Measurements from ENCODE around the gene CRABP2.

GRCh38 chr1:156748670-156749418, 43.5 kb upstream of the CRABP2 start:
- no peak for TF ChIP-seq EZH2 (IDR thresholded peaks at IDR 0.05; ENCODE audit: insufficient read depth, poor library complexity, severe bottlenecking)
- no peak for TF ChIP-seq EZH2phosphoT487 (IDR thresholded peaks at IDR 0.05; ENCODE audit: insufficient read depth, low read depth)

Measured in GM23248 (cell line).